HG02884 (cell line): ENCODE data around the gene EMP1.
"Not testable (repeated sequence)": the region's sequence is repeated elsewhere in the genome, so short reads cannot be mapped to it uniquely, and the experiment has no call there.

Source experiments
- ATAC-seq: cut with Tn5 transposase; IDR thresholded peaks from one replicate; pipeline ENCODE4 v1.9.1; 2021; ENCODE audit warnings: mild to moderate bottlenecking, moderate library complexity; ENCODE audit not compliant: unreplicated experiment

EMP1 gene

GRCh38 chr12:13253966-13254760 lies 57.6 kb downstream of the EMP1 start:
- ATAC-seq: no peak

- peak; percentile 97 for ATAC-seq
Measured at GRCh38 chr12:13255792-13256691, 59.5 kb downstream of the EMP1 start.

- ATAC-seq: no peak
Measured at GRCh38 chr12:13256692-13257045, 60.1 kb downstream of the EMP1 start.

- no peak for ATAC-seq
Measured at GRCh38 chr12:13257356-13257875, 60.9 kb downstream of the EMP1 start.

GRCh38 chr12:13258197-13258596 lies 61.7 kb downstream of the EMP1 start:
- ATAC-seq: no peak

GRCh38 chr12:13258717-13259119 lies 62.2 kb downstream of the EMP1 start:
- ATAC-seq: no peak

GRCh38 chr12:13259625-13260024 lies 63.1 kb downstream of the EMP1 start:
- not testable (repeated sequence) for ATAC-seq

GRCh38 chr12:13267826-13268225 lies 71.3 kb downstream of the EMP1 start:
- not testable (repeated sequence) for ATAC-seq

GRCh38 chr12:13268581-13268980 lies 72.1 kb downstream of the EMP1 start:
- ATAC-seq: no peak
